ENCODE measurements around the gene RBBP4. TPM values are rescaled to one million over a fixed set of nuclear protein-coding genes. Genes with fewer than 3 reads are reported as not detected.
A peak's percentile ranks its signal among the peaks of the same experiment; 100 is the strongest.
"Not testable (repeated sequence)": the region's sequence is repeated elsewhere in the genome, so short reads cannot be mapped to it uniquely, and the experiment has no call there.

RBBP4 gene
- total RNA-seq, result 95.8 TPM

DNA sequence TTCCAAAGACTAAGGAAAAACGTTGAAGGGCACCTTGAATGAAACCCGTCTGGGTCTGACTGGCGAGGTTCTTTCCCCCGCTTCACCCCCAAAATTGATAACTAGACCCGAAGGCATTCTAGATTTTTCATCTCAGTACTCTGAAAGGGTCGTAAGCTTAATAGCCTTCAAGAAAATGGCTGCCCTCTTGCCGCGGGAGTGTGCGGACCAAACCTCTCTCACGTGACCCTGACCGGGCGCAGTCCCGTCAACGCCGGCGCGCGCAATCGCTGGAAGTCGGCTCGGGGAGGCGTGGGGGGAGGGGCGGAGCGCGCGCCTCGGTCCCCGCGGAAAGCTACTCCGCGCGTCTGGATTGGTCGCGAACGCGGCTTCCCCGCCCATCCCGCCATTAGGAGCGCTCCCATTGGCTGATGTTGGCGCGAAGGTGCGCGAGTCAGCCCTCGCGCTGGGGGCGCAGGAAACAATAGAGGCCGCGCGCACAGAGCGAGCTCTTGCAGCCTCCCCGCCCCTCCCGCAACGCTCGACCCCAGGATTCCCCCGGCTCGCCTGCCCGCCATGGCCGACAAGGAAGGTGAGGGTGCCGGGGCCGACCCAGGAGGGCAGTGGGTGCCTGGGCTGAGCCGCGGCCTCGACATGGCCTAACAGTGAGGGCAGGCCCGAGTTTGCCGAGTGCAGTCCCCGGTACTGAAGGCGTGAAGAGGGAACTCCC, at the start of gene RBBP4:
RBBP4 (plus strand) TSS at position 457 of the 709 bp plus-strand sequence; CDS start at position 556, 99 bp downstream.
- peak; percentile 96 for ATAC-seq

DNA sequence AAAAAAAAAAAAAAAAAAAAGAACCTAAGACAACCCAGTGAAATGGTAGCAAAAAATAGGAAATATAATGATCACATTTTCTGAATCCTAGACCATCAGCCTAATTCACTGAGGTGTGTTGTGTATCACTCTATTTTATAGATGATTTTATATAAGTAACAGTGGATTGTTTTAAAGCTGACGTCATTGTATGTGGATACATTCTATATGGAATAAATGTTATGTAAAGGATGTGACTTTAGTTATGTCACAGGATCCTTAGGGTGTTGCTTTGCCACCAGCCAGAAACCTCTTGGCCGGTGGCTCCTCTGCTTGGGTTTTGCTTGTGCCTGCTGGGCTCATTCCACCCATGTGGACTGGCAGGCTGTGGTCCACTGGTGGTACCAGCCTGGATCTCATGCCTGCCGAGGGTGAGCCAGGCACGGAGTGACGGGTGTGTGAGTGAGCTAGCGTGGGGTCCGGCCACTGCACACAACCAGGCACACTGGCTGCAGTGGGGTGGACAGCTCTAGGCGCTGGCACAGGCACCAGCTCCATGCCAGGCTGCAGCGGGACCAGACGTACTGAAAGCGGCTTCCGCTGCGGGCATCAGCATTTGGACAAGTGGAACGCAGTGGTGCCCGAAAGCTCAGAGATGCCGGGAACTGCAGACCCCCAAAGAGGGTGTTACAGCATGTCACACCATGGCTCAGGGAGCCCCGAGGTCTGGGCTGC, 45.1 kb upstream of the RBBP4 start:
- no peak for ATAC-seq

DNA sequence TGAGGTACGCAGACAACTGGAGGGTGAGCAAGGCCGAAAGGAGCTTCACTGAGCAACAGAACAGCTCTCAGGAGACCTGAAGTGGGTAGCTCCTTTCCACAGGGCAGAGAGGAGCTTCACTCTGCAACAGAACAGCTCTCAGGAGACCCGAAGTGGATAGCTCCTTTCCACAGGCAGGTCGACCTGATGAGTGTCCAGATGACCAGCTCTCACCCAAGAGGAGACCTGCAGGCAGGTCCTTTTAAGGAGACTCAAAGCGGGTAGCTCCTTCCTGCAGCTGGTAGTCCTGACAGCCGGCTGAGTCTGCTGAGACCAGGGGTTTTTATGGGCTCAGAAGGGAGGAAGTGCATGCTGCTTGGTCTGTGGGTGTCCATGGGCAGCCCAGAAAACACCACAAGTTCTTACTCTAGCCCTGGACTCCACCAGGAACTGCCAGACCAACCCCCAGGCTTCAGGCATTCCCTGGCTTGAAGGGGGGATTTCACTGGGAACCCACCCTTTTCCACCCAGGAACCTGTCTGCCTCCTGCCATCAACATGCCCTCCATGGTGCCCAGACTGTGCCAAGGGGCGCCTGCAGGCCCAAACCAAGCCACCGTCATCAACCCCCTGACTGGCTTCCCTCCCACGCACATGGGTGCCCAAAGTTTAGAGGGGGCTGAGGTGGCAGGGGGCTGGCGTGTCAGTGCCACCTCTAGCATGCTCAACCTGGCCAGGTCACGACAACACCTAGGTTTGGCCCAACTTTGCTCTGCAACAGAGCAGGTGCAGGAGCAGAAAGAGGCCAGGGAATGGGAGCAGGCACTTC, 44.2 kb upstream of the RBBP4 start:
- ATAC-seq, result no peak

GRCh38 chr1:32609180-32609579, 41.8 kb upstream of the RBBP4 start:
- no peak for ATAC-seq

DNA sequence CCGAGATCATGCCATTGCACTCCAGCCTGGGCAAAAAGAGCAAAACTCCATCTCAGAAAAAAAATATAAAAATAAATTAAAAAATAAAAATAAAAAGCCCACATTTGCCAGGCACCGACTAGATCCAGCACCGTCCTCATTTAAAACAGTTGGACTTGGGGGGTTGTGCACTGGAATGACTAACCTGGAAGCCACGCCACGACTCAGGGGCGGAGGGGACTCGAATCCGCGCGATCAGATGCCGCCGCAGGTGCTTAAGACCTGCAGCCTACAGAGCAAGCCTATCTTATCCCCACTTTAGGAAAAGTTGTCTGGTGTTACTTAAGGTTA, 39.2 kb upstream of the RBBP4 start:
- no peak for ATAC-seq

DNA sequence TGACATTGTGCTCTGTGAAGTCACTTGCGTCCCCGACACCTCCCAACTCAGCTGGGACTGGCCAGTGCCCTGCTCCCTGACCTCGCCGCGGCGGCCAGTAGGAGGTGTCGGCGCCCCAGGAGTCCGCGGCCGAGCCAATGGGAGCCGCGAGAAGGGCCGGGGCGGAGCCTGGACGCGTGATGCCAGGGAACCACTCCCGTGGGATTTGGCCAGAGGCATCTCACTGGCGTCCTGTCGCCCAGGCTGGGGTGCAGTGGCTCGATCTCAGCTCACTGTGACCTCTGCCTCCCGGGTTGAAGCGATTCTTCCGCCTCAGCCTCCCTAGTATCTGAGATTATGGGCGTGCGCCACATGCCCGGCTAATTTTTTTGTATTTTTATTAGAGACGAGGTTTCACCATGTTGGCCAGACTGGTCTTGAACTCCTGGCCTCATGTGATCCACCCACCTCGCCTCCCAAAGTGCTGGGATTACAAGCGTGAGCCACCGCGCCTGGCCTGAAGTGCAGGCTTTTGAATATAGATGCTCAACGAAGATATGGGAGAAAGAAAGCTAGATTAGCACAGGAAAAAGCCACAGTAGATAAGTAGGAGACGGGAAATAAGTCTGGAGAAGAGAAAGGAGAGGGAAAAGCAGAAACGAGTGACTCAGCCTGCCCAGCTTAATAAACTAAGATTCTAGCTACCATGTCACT, 38.7 kb upstream of the RBBP4 start:
- peak; percentile 98 for ATAC-seq

DNA sequence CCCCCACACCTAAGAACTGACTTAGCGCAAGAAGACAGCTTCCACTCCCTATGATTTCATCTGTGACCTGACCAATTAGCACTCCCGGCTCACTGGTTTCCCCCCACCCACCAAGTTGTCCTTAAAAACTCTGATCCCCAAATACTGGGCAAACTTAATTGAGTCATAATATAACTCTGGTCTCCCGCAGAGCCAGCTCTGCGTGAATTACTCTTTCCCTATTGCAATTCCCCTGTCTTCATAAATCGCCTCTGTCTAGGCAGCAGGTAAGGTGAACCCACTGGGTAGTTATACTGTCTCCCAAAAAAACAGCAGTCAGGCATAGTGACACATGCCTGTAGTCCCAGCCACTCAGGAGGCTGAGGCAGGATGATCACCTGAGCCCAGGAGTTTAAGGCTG, 37.5 kb upstream of the RBBP4 start:
- no peak for ATAC-seq

DNA sequence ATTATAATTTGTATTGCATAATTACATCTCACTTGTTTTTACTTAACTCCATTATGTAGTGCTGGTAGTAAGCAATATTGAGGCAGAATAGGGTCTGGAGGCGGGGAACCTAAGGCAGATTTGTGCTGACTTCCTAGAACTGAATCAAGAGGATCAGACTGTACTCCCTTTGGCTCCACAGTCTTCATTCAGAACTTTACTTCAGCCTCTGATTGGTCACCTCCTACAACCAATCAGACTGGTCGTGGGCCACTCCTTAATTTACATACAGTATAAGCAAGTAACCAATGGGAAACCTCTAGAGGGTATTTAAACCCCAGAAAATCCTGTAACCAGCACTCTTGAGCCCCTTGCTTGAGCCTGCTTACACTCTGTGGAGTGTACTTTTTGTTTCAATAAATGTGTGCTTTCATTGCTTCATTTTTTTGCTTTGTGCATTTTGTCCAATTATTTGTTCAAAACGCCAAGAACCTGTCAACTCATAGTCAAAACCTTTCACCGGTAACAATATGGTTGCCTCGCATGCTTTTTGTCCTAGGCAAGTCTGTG, 32.3 kb upstream of the RBBP4 start:
- ATAC-seq, result no peak

GRCh38 chr1:32619701-32620485, 31.1 kb upstream of the RBBP4 start:
- ATAC-seq, result no peak

DNA sequence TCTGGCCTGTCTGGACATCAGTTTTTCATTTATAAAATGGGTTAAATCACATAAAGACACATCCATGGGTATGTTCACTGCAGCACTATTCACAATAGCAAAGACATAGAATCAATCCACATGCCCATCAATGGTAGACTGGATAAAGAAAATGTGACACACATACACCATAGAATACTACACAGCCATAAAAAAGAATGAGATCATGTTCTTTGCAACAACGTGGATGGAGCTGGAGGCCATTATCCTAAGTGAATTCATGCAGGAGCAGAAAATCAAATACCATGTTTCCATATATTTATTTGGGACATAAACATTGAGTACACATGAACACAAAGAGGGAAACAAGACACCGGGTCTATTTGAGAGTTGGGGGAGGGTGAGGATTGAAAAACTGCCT, 28.8 kb upstream of the RBBP4 start:
- ATAC-seq, result no peak

- no peak for ATAC-seq
These were observed 28.0 kb upstream of the RBBP4 start for GRCh38 chr1:32622806-32623681.

GRCh38 chr1:32623775-32624174, 27.2 kb upstream of the RBBP4 start:
- no peak for ATAC-seq

DNA sequence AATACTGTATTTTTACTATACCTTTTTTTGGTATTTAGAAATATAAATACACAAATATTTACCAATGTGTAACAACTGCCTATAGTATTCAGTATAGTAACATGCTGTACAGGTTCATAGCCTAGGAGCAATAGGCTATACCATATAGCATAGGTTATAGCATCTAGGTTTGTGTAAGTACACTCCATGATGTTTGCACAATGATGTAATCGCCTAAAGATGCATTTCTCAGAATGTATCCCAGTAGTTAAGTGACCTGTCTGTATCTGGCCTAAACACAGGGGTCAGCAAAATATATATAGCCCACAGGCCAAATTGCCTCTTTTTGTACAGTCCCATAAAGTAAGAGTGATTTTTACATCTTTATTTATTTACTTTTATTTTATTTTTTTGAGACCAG, 24.8 kb upstream of the RBBP4 start:
- no peak for ATAC-seq

GRCh38 chr1:32627596-32628162, 23.3 kb upstream of the RBBP4 start:
- ATAC-seq, result peak; percentile 15

DNA sequence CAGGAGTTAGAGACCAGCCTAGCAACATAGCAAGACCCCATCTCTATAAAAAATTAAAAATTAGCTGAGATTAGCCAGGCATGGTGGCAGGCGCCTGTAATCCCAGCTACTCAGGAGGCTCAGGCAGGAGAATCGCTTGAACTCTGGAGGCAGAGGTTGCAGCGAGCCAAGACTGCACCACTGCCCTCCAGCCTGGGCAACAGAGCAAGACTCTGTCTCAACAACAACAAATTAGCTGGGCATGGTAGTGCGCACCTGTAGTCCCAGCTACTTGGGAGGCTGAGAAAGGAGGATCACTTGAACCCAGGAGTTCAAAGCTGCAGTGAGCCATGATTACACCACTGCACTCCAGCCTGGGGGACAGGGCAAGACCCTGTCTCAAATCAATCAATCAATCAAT, 20.8 kb upstream of the RBBP4 start:
- not testable (repeated sequence) for ATAC-seq

- no peak for ATAC-seq
These were observed 18.2 kb upstream of the RBBP4 start for GRCh38 chr1:32632829-32633228.

- ATAC-seq, result no peak
These were observed 15.3 kb upstream of the RBBP4 start for GRCh38 chr1:32635508-32636277.

DNA sequence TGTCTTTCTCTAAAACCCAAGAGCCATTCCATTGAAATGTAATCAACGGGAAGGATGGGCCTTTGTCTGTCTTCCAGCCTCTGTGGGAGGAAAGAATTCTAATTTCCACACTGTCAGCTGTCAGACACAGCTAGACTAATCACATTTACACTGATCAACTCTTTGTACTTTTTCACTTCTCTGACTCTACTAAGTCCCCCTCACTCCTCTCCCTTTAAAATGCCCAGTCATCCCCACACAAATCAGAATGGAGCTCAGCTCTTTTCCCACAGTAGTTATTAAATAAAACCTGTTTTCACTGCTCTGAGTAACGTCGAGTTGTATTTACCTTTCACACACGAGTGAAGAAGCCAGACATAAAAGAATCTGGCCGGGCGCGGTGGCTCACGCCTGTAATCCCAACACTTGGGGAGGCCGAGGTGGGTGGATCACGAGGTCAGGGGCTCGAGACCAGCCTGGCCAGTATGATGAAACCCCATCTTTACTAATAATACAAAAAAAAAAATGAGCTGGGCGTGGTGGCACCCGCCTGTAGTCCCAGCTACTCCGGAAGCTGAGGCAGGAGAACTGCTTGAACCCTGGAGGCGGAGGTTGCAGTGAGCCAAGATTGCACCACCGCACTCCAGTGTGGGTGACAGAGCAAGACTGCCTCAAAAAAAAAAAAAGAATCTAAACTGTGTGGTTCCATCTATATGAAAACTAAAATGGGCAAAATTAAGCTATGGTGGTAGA, 13.9 kb upstream of the RBBP4 start:
- ATAC-seq, result peak; percentile 95

All from esophagus mucosa (tissue), 1 donor.